Spleen (tissue), 7 donors: ENCODE data around the gene CCDC141.

Source experiments
- POLR2A ChIP-seq, 3 donors: fragments of 450-650 bp; IDR thresholded peaks; one replicate each; pipeline ENCODE4 v1.5.1; 2017; ENCODE audit warnings: antibody characterized with exemption in 3 of 3, mild to moderate bottlenecking in 1 of 3
- POLR2AphosphoS5 ChIP-seq, 3 donors: sonication (generic); formaldehyde crosslinking; IDR thresholded peaks; one replicate each; pipeline ENCODE4 v1.5.1; 2017; ENCODE audit warnings: antibody characterized with exemption in 3 of 3
- TF ChIP-seq, protein P1 (sequence below), 11 experiments: fragments of 200-600 bp in 7 of 11; fragments of 450-650 bp in 4 of 11; sonication (generic) in 4 of 11; IDR thresholded peaks in 8 of 11; conservative IDR thresholded peaks in 3 of 11; 1 replicate in 7 of 11; 2 replicates in 4 of 11; pipeline versions ENCODE4 v1.4.0 to v1.8.0; 2016 to 2021; ENCODE audit warnings: antibody characterized with exemption in 11 of 11, inconsistent platforms in 4 of 11, mild to moderate bottlenecking in 1 of 11
- donor health status: DM: no; HTN: no; CAD: no; lungs with moderate emphysema.
- donor health status: DM: no; HTN: no; CAD: no.
- donor health status: DM: no; HTN: no; CAD: no.

- TF ChIP-seq, protein P1, sequence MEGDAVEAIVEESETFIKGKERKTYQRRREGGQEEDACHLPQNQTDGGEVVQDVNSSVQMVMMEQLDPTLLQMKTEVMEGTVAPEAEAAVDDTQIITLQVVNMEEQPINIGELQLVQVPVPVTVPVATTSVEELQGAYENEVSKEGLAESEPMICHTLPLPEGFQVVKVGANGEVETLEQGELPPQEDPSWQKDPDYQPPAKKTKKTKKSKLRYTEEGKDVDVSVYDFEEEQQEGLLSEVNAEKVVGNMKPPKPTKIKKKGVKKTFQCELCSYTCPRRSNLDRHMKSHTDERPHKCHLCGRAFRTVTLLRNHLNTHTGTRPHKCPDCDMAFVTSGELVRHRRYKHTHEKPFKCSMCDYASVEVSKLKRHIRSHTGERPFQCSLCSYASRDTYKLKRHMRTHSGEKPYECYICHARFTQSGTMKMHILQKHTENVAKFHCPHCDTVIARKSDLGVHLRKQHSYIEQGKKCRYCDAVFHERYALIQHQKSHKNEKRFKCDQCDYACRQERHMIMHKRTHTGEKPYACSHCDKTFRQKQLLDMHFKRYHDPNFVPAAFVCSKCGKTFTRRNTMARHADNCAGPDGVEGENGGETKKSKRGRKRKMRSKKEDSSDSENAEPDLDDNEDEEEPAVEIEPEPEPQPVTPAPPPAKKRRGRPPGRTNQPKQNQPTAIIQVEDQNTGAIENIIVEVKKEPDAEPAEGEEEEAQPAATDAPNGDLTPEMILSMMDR (IDR thresholded peaks at IDR 0.05 in 8 of 11, conservative IDR thresholded peaks at IDR 0.05 in 3 of 11), result no peak
- TF ChIP-seq POLR2AphosphoS5 (IDR thresholded peaks at IDR 0.05) (no peak), POLR2A (IDR thresholded peaks at IDR 0.05) (no peak)
Measured at GRCh38 chr2:178892751-178893625, 156.9 kb downstream of the CCDC141 start.
